Neural progenitor cell (in vitro differentiated cells): Measurements from ENCODE around the gene STAT4.

Experiments
- CTCF ChIP-seq: fragments of 200-600 bp; sonication (generic); IDR thresholded peaks from 2 replicates; pipeline ENCODE4 v1.5.1; 2017; ENCODE audit warnings: antibody characterized with exemption, mild to moderate bottlenecking
- EZH2 ChIP-seq: fragments of 200-600 bp; sonication (generic); IDR thresholded peaks from 2 replicates; pipeline ENCODE4 v1.6.1; 2017; ENCODE audit warnings: antibody characterized with exemption, mild to moderate bottlenecking, moderate library complexity

GRCh38 chr2:191036363-191036762, 114.4 kb downstream of the STAT4 start:
- TF ChIP-seq EZH2 (no peak), CTCF (no peak)
